Pancreas (tissue), 10 donors: ENCODE measurements around the gene GSG1L. TPM values are rescaled to one million over a fixed set of nuclear protein-coding genes. Genes with fewer than 3 reads are reported as not detected.

Experiments
- ATAC-seq, 4 donors: fragments of 200-7000 bp; cut with Tn5 transposase; one replicate each; pipeline versions ENCODE4 v1.8.0 to v1.9.1; 2020; ENCODE audit warnings: mild to moderate bottlenecking in 4 of 4, moderate library complexity in 4 of 4
- DNase-seq, 6 donors: peaks; one replicate each; pipeline ENCODE4 v3.0.0-alpha.2; 2020
- FAIRE-seq: peaks from 2 replicates; lab custom pipeline; 2012; peaks lifted over from hg19 to GRCh38; lab: Jason Lieb, UNC
- H3K27ac ChIP-seq, 4 donors: fragments of 200-600 bp; sonication (generic); 1 replicate in 3 of 4; 2 replicates in 1 of 4; pipeline versions ENCODE4 v1.5.0 to v1.8.0; 2020
- H3K27me3 ChIP-seq, 4 donors: fragments of 200-600 bp; one replicate each; pipeline ENCODE4 v1.8.0; 2021
- H3K36me3 ChIP-seq, 3 donors: fragments of 200-600 bp; sonication (generic) in 1 of 3; one replicate each; pipeline versions ENCODE4 v1.5.0 to v1.8.0; 2020 to 2021
- H3K4me1 ChIP-seq, 3 donors: fragments of 200-600 bp; one replicate each; pipeline ENCODE4 v1.8.0; 2021
- H3K4me3 ChIP-seq, 4 donors: fragments of 200-600 bp; sonication (generic) in 2 of 4; one replicate each; pipeline versions ENCODE4 v1.5.0 to v1.8.0; 2020 to 2021
- H3K9me3 ChIP-seq, 4 donors: fragments of 200-600 bp; one replicate each; pipeline ENCODE4 v1.8.0; 2021
- WGBS, 2 donors: extraction: QIAGEN DNeasy Blood & Tissue Kit; methylation state at CpG; one replicate each; pipeline ENCODE4 v1.1.7; 2013; 5-methylcytosine and 5-hydroxymethylcytosine counted together
- intact Hi-C, 3 donors: fragments of 100-400 bp; cut with DNase I; formaldehyde crosslinking; loops; one replicate each; pipeline versions ENCODE4 v1.11.1 to v1.14.2; 2022
- polyA plus RNA-seq, 2 donors: library from polyadenylated mRNA; stranded (reverse); fragments of 200-250 nt; gene quantifications; one replicate each; pipeline ENCODE4 v1.2.3, GENCODE V29; 2013
- total RNA-seq, 6 donors: library from RNA; stranded (reverse); fragmentation: NEBNext Ultra II Directional in 4 of 6; extraction: Animal tissue kit (Norgen Biotek cat#: 25700) in 4 of 6; gene quantifications; one replicate each; pipeline versions ENCODE4 v1.2.1 to v1.2.4, GENCODE V29; 2021 to 2023
- TF ChIP-seq, protein P1 (sequence below), 4 donors: fragments of 200-600 bp; sonication (generic) in 3 of 4; IDR thresholded peaks; one replicate each; pipeline versions ENCODE4 v1.5.0 to v1.8.0; 2021; ENCODE audit warnings: antibody characterized with exemption in 4 of 4
- donor health status: healthy with polysubstance abuse.
- donor health status: DM: no; HTN: no; CAD: no; lungs with moderate emphysema.
- donor health status: DM: no; HTN: no; CAD: no.
- donor health status: control.
- donor health status: control.
- donor health status: Bipolar disorder and iron deficiency.
- donor health status: DM: yes; HTN: yes; CAD: no.
- donor health status: DM: no; HTN: no; CAD: no.
- donor health status: DM: no; HTN: no; CAD: no.
- donor health status: DM: yes; HTN: yes; CAD: no.

Gene GSG1L
- total and polyA plus RNA-seq, 8 donors: 0.02 to 0.12 TPM; not detected in 6

DNA sequence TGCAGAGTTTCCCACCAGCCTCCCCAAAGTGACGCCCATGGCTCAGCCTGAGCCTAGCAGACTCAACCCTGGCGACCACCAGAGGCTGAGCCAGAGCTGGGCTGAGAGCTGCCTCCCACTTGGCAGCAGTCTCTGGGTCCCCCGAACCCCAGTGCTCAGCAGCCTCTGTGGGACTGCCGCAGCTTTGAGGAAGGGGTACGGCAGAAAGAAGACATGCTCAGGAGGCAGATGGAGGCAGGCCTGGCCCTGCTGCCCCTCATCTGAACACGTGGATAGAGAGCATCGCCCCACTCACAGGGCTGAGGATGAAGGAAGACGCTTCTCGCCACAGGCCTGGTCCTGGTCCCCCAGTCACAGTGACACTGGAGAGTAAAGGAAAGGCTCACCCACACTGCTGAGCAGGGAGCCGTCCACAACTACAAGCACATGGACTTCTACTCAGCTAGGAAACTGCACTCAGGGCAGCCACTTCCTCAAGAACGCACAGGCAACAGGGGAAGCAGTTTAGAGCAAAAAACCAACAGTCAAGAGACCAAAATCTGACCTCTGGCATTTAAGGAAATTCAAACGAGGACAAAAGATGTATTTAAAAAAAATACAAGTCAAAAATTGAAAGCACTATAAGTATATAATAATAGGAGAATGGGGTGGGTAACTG lies 45.2 kb upstream of the GSG1L start:
- TF ChIP-seq, protein P1, sequence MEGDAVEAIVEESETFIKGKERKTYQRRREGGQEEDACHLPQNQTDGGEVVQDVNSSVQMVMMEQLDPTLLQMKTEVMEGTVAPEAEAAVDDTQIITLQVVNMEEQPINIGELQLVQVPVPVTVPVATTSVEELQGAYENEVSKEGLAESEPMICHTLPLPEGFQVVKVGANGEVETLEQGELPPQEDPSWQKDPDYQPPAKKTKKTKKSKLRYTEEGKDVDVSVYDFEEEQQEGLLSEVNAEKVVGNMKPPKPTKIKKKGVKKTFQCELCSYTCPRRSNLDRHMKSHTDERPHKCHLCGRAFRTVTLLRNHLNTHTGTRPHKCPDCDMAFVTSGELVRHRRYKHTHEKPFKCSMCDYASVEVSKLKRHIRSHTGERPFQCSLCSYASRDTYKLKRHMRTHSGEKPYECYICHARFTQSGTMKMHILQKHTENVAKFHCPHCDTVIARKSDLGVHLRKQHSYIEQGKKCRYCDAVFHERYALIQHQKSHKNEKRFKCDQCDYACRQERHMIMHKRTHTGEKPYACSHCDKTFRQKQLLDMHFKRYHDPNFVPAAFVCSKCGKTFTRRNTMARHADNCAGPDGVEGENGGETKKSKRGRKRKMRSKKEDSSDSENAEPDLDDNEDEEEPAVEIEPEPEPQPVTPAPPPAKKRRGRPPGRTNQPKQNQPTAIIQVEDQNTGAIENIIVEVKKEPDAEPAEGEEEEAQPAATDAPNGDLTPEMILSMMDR (IDR thresholded peaks at IDR 0.05): no peak
- Histone ChIP-seq H3K4me3 (no peak overlapping the region), H3K4me1 (no peaks in the 10 kb centered on the region), H3K27me3 (no peaks in the 10 kb centered on the region), H3K36me3 (peaks cover 0 to 51% (median 21%) of the 10 kb centered on the region in 3 donors), H3K27ac (no peak overlapping the region), H3K9me3 (no peaks in the 10 kb centered on the region)
- no peak for FAIRE-seq
- no peak for DNase-seq
- WGBS, 2 donors: 79 to 83% methylated on average over 12 of the region's 12 CpGs
- peak in 1 of 4 donors; percentile 48 for ATAC-seq
- intact Hi-C loops: no loop called here

DNA sequence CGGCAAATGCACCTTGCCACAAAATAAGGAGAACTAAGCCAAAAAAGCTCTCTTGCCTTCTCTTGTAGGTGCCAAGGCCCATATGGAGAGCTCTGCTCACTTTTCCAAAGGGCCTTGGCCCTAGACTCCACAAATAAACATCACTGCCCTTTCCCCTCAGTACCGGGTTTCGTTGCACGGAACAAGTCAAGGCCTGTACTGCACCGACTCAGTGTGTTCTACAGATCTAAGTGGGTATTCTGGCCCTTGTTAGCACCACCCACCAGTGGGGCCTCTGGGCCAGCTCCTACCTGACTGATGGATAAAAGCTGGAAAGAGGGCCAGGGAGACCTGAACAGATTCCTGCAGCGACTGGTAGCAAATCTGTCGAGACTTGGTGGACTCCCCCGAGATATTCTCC lies 43.7 kb upstream of the GSG1L start:
- DNase-seq: no peak
- Histone ChIP-seq H3K9me3 (no peaks in the 10 kb centered on the region), H3K4me1 (no peaks in the 10 kb centered on the region), H3K4me3 (no peak overlapping the region), H3K27ac (no peak overlapping the region), H3K36me3 (peaks cover 0 to 56% (median 21%) of the 10 kb centered on the region in 3 donors), H3K27me3 (no peaks in the 10 kb centered on the region)
- ATAC-seq: no peak
- no peak for FAIRE-seq
- intact Hi-C loops: no loop called here
- 95 to 96% methylated on average over 8 of the region's 8 CpGs for WGBS, 2 donors
- TF ChIP-seq, protein P1 (IDR thresholded peaks at IDR 0.05): no peak

DNA sequence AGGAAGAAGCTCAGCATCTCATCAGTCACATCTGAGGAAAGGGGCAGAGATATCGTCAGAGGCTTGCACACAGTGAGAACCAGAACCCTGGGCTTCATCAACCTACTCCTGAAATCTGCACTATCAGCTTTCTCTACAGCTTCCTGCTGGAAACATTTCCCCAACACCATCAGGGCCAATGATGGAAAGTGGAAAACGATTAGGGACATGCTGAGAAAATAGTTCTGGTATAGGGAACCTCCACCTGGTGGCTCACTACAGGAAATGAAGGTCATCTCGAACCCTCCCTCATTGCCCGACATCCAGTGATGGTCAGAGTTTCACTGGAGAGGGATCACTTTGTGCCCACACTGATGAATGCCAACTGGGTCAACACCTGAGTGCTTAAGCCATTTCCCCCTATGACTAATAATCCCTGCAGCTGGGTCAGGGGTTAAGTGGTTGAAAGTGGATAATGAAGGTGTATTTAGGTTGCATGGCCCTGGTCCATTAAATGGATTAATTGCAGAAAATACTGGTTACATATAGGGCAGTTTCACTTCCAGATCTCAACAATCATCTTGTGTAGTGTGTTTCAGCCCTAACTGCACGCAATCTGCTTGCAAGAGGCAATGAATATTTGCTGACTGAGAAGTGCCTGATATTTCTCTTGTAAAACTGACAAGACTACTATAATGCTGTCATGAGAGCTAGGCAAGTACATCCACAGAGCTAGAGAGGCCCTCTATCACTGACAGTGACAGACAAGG lies 43.1 kb upstream of the GSG1L start:
- intact Hi-C loops: no loop called here

DNA sequence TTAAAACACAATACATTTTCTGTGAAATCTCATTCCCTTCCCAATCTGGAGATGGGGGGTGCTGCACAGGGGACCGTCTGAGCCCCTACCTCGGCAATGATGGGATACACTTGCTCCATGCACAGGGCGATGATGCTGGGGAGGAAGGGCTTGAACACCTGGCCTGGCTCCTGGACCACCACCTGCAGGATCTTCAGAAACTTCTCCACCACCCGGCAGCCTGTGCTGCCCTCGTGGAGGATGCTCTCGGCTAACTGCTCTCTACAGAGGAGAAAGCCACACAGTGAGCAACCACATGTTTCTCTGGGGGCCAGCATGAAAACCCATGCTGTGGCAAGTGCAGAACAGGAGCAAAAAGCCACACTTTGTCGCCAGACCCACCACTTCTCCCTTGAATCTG lies 42.4 kb upstream of the GSG1L start:
- Histone ChIP-seq H3K4me3 (no peak overlapping the region), H3K36me3 (peaks cover 0 to 66% (median 24%) of the 10 kb centered on the region in 3 donors), H3K27ac (no peak overlapping the region), H3K4me1 (no peaks in the 10 kb centered on the region), H3K27me3 (no peaks in the 10 kb centered on the region), H3K9me3 (no peaks in the 10 kb centered on the region)
- no peak for DNase-seq
- TF ChIP-seq, protein P1 (IDR thresholded peaks at IDR 0.05): no peak
- no peak for ATAC-seq
- intact Hi-C loops: no loop called here
- 88 to 92% methylated on average over 7 of the region's 7 CpGs for WGBS, 2 donors
- FAIRE-seq: no peak

More for the DNA sequence above, 43.1 kb upstream of the GSG1L start:
- no peak overlapping the region for H3K4me3 ChIP-seq
- H3K9me3 ChIP-seq: no peaks in the 10 kb centered on the region
- DNase-seq: no peak
- H3K36me3 ChIP-seq: peaks cover 0 to 60% (median 21%) of the 10 kb centered on the region in 3 donors
- no peaks in the 10 kb centered on the region for H3K27me3 ChIP-seq
- H3K27ac ChIP-seq: no peak overlapping the region
- 81 to 82% methylated on average over 5 of the region's 5 CpGs for WGBS, 2 donors
- TF ChIP-seq, protein P1 (IDR thresholded peaks at IDR 0.05): no peak
- H3K4me1 ChIP-seq: no peaks in the 10 kb centered on the region
- no peak for ATAC-seq
- FAIRE-seq: no peak

DNA sequence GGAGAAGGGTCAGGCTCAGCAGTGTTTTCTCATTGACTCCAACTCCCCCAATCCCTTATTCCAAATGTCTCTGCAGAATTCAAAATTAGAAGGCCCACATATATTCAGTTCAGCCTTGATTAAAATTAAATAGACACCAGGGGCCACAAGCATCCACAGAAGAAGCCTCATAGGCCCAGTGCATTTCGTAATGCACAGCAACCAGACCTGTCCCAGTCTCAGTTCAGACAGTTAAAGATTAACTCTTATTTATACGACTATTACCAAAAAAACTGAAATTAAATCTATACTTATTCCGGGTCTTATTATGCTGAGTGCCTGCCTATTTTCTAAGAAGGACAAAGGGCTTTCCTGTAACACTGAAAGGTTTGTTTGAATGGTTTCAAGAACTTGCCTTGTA lies 41.8 kb upstream of the GSG1L start:
- ATAC-seq (no peak), DNase-seq (no peak), FAIRE-seq (no peak)
- 45 to 50% methylated on average over 3 of the region's 3 CpGs for WGBS, 2 donors
- no peak overlapping the region for H3K27ac ChIP-seq
- intact Hi-C loops: no loop called here
- no peaks in the 10 kb centered on the region for H3K9me3 ChIP-seq
- H3K4me1 ChIP-seq: no peaks in the 10 kb centered on the region
- TF ChIP-seq, protein P1 (IDR thresholded peaks at IDR 0.05): no peak
- no peak overlapping the region for H3K4me3 ChIP-seq
- peaks cover 0 to 72% (median 24%) of the 10 kb centered on the region in 3 donors for H3K36me3 ChIP-seq
- H3K27me3 ChIP-seq: no peaks in the 10 kb centered on the region
